MG63 (cell line): ENCODE data around the gene THSD7A. TPM values are rescaled to one million over a fixed set of nuclear protein-coding genes. Genes with fewer than 3 reads are reported as not detected.

Experiments
- DNase-seq: peaks from one replicate; pipeline ENCODE4 v3.0.0-alpha.2; 2020
- H3K27me3 ChIP-seq: fragments of 250-450 bp; sonication (Bioruptor Pico); 2 replicates; pipeline ENCODE4 v1.5.1; 2020; ENCODE audit warnings: mild to moderate bottlenecking, moderate library complexity
- H3K36me3 ChIP-seq: fragments of 250-450 bp; sonication (Bioruptor Pico); 2 replicates; pipeline ENCODE4 v1.5.1; 2020; ENCODE audit warnings: mild to moderate bottlenecking, moderate library complexity
- H3K4me3 ChIP-seq: fragments of 250-450 bp; sonication (Bioruptor Pico); 2 replicates; pipeline ENCODE4 v1.5.1; 2020; ENCODE audit warnings: mild to moderate bottlenecking, moderate library complexity
- H3K9me3 ChIP-seq: fragments of 250-450 bp; sonication (Bioruptor Pico); 2 replicates; pipeline ENCODE4 v1.5.1; 2020; ENCODE audit warnings: mild to moderate bottlenecking, moderate library complexity
- total RNA-seq: library from RNA; depleted of rRNA; stranded (reverse); fragments of >200 nt; shearing (Covaris generic); gene quantifications from 2 replicates; pipeline ENCODE4 v1.2.3, GENCODE V29; 2014; ENCODE audit warnings: low replicate concordance

THSD7A gene
- total RNA-seq, 1 experiment from 2014 or later: not detected

DNA sequence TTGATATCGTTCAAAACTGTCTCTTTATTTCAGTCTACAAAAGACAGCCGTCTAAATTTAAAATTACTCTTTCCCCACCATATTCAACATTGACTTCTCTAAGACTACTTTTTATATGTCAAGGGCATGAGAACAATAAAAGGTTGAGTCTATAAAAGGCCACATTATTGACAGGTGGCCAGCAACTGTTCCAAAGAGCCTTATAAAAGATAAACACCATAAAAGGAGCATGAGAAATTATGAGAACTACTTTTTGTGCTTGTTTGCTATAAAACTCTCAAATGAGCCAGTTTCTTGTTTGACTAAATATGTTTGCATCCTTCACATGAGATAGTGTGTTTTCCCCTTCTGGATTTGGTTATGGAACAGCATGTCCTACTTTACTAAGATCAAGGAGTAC, 189.2 kb downstream of the THSD7A start:
- no peak for DNase-seq
- no peaks in the 10 kb centered on the region for H3K9me3 ChIP-seq
- H3K36me3 ChIP-seq: no peaks in the 10 kb centered on the region
- H3K27me3 ChIP-seq: no peaks in the 10 kb centered on the region
- no peak overlapping the region for H3K4me3 ChIP-seq

DNA sequence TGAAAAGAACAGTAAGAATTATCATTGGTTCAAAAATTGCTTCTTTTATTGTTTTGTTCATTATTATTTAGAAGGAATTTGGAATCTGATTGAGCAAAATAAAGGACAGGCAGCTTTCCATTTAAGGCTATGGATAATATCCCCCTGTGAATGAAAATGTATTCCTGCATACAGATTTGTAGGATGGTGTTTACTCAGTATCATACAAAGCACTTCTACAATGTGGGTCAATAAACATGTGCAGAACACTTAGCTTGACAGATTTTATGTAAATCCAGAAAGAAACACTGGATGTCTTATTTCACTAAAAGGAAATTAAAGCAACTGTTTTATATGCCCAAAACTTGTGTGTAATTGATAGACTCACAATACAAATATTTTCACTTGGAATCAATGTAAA, 189.7 kb downstream of the THSD7A start:
- Histone ChIP-seq H3K4me3 (no peak overlapping the region), H3K36me3 (no peaks in the 10 kb centered on the region), H3K9me3 (no peaks in the 10 kb centered on the region), H3K27me3 (no peaks in the 10 kb centered on the region)
- no peak for DNase-seq

DNA sequence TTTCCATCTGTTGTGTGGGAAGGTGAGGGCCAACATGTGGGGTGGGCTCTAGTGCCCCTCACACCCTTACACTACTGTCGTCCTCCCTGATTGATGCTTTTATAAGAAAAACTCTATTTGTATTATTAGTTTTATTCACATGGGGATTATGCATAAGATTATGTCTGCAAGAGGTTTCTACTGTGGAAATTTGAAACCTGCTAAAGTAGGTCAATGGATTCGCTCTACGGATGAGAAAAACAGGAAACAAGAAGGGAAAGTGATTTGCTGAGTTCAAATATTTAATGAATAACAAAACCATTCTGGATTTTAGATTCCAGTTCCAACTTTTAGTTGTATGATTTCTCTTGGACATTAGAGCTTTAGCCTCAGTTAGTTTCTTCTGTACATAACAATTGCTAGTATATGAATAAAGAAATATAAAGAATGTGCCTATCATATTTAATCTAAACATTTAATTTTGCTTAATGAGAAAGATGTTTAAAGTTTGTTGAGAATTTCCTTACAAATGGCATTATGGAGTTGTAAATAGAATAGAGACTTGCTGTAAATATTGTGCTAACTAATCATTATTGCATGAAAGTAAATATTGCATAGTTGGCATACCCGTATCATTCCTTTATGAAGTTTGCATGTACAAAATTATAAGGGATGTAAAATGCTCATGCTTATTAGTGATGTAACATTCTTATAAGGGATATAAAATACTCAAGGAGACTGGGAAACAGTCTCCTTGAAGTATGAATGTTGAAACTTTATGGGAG, 193.8 kb downstream of the THSD7A start:
- no peaks in the 10 kb centered on the region for H3K36me3 ChIP-seq
- DNase-seq: no peak
- H3K27me3 ChIP-seq: no peaks in the 10 kb centered on the region
- no peaks in the 10 kb centered on the region for H3K9me3 ChIP-seq
- no peak overlapping the region for H3K4me3 ChIP-seq

DNA sequence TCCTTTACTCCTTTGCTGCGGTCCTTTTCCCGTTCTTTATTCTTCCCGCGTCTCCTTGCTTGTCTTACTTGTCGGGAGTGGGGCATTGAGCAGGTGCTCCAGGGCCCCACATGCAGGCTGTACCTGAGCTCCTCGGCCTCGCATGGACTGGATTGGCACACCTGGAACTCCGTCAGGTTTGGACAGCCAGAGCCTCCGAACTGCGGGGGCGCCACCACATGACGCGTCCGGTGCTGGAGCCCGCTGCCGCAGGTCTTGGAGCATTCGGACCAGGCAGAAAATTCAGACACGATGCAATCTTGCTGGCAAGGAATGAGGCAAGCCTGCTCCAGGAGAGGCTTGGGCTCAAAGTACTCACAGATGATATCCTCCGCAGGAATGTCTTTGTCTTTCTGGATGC, 195.7 kb downstream of the THSD7A start:
- Histone ChIP-seq H3K4me3 (no peak overlapping the region), H3K36me3 (no peaks in the 10 kb centered on the region), H3K9me3 (no peaks in the 10 kb centered on the region), H3K27me3 (no peaks in the 10 kb centered on the region)
- no peak for DNase-seq

DNA sequence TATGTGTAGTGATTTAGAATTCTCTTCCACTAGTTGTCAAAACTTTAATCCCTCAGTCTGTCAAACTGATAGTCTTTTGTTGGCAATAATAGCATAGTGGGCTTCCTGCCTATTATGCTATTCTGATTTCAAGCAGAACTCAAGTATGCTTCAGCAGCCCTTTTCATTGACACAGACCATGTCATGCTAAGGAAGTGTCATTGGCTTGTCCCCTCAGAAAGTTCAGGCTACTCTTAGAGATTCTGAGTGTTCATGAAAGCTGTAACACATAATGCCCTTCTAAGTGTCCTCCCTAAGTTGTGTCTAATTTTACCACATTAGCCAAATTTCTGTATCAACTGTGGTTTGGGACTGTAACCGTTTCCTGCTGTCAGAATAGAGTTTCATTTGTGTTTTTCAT, 198.7 kb downstream of the THSD7A start:
- no peaks in the 10 kb centered on the region for H3K36me3 ChIP-seq
- H3K27me3 ChIP-seq: no peaks in the 10 kb centered on the region
- DNase-seq: no peak
- no peak overlapping the region for H3K4me3 ChIP-seq
- no peaks in the 10 kb centered on the region for H3K9me3 ChIP-seq

DNA sequence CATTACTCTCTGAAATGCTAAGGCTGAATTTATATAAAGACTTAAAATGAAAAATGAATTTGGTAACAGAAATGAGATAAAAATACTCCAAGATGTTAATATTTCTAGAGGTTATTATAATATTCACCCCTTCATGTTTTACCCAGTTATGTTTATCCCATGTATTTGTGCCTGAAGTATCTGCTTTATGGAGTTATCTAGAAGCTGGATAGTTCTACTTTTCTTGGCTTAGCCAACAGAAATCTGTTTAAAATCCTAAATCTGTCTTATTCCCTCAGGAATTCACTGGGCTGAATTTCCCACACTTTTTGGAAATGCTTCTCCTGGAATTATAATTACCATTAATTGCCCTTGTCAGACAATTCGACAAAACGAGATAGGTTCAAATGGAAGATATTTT, 201.6 kb downstream of the THSD7A start:
- Histone ChIP-seq H3K36me3 (no peaks in the 10 kb centered on the region), H3K9me3 (no peaks in the 10 kb centered on the region), H3K4me3 (no peak overlapping the region), H3K27me3 (no peaks in the 10 kb centered on the region)
- no peak for DNase-seq

GRCh38 chr7:11625669-11626068, 206.3 kb downstream of the THSD7A start:
- Histone ChIP-seq H3K4me3 (no peak overlapping the region), H3K36me3 (no peaks in the 10 kb centered on the region), H3K9me3 (no peaks in the 10 kb centered on the region), H3K27me3 (no peaks in the 10 kb centered on the region)
- DNase-seq: no peak

DNA sequence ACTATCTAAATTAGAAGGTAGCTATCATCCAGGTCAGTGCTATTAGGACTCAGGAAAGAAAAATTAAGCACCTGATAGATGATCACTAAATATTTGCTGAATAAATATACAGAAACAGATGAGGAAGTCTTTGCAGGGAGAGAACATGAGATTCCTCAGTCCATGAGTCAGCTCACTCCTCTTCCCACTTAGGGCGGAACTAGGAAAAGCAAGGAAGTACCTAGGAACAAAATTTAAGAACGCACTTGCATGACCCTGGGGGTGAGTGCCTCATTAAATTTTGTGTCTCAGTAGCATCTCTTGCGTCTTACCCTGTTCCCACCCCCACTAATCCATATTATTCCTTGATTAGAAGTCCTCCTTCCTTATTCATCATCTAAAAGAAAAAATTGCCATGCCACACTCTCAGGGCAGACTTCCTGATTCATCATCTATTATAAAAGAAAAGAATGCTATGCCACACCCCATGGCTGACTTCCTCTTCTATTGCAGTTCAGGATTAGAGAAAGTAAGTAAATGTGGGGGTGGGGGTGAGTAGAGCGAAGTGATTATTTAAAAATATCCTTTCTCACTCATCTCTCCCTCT, 208.8 kb downstream of the THSD7A start:
- Histone ChIP-seq H3K4me3 (no peak overlapping the region), H3K27me3 (no peaks in the 10 kb centered on the region), H3K36me3 (no peaks in the 10 kb centered on the region), H3K9me3 (no peaks in the 10 kb centered on the region)
- DNase-seq: no peak

DNA sequence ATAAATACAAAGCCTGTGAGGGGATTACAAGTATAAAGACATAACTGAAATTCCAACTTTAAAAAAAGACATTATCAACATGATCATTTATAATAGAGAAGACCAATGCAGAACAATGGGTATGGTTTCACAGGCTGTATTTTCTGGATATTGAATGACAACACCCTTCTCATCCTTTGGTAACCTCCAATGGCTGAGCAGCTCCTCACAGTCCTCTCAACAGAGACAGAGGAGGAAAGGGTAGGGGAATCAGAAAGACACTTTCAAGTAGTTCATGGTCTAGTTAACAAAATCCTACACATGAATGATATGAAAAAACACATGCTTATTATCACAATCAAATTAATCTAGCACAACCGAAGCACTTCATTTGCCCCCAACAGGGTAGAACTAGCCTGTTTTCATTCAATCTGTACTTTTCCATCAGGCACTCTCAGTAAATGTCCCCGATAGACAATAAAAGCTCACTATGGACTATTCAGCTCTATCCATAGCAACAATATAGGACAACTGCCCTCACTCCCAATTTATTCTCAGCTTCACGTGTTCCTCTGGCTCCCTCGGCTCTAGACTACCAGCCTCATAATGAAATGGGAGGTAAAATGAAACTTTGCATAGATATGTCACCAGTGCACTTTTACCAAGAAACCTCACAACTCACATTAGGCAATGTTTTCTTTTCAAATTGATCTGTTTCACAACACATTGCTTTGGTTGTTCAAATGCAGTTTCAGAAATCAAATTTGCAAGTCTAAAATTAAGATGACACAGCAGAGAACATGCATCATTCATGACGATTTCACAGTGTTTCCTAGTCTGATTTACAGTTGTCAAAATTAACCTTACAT, 211.4 kb downstream of the THSD7A start:
- Histone ChIP-seq H3K4me3 (no peak overlapping the region), H3K36me3 (no peaks in the 10 kb centered on the region), H3K9me3 (no peaks in the 10 kb centered on the region), H3K27me3 (no peaks in the 10 kb centered on the region)
- no peak for DNase-seq

DNA sequence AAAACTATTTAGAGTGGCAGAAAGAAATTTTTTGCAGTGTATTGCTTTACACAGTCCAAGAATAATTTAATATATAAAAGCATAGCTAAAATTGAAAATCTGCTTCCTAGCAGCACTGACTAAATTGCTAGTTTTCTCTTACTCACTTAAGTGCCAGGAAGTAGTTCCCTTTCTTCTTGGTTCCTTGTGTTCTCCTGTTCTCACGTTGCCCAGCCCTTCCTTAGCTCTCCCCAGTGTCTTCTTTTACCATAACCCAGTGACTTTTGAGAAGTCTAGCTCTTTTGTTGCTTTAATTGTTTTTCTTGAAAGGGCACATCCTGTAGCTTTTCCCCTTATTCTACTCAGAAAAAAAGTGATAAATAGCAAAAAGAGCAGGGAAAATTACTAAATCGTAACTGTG, 215.5 kb downstream of the THSD7A start:
- DNase-seq: no peak
- Histone ChIP-seq H3K27me3 (no peaks in the 10 kb centered on the region), H3K4me3 (no peak overlapping the region), H3K36me3 (no peaks in the 10 kb centered on the region), H3K9me3 (no peaks in the 10 kb centered on the region)

- Histone ChIP-seq H3K27me3 (no peaks in the 10 kb centered on the region), H3K36me3 (no peaks in the 10 kb centered on the region), H3K9me3 (no peaks in the 10 kb centered on the region), H3K4me3 (no peak overlapping the region)
- DNase-seq: no peak
These were observed 216.8 kb downstream of the THSD7A start for GRCh38 chr7:11615174-11615573.

DNA sequence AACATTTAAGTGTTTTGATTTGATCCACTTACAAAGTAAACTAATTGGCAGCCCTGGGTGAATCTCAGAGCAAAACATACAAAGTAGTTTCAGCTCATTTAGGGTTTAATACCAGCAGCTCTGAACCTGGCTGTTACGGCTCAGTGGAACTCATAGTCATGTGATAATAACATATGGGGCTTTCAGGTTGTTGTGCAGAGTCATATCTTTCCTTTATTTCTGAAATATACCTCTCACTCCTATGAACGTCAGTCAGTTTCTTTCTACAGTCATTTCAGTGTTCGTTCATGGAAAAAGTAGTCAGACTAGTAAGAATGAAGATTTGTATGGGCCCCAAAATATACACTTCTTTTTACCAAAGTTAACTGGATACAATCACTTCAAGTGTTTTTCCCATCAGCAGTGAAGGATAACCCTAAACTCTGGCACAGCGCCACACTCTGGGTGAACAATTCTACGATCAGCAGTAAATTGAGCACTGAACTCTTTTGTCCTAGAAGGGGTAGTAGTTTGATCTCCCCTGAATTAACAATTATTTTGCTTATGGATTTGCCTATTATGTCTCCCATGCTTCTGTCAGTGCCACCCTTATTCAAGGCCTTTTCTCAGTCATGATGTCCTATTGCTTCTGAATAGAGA, 218.6 kb downstream of the THSD7A start:
- Histone ChIP-seq H3K9me3 (no peaks in the 10 kb centered on the region), H3K4me3 (no peak overlapping the region), H3K36me3 (no peaks in the 10 kb centered on the region), H3K27me3 (no peaks in the 10 kb centered on the region)
- DNase-seq: no peak

DNA sequence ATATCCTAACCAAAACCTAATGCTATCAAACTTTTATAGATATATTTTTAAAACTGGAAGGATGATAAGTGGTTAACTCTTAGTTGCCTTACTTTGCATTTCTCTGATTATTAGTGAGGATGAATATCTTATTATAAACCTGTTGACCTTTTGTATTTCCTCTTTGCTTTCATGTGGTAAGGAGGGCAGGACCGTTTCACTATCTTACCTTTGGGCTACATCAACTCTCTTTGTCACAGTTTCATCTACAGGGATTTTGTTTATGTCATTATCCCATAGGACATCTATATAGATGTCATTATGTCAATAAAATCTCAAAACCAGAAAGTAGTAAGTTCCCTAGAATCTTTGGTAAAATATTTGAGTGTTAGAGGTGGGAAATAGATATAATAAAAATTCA, 219.3 kb downstream of the THSD7A start:
- Histone ChIP-seq H3K9me3 (no peaks in the 10 kb centered on the region), H3K36me3 (no peaks in the 10 kb centered on the region), H3K4me3 (no peak overlapping the region), H3K27me3 (no peaks in the 10 kb centered on the region)
- DNase-seq: no peak

GRCh38 chr7:11609096-11609670, 222.8 kb downstream of the THSD7A start:
- no peak for DNase-seq
- Histone ChIP-seq H3K27me3 (no peaks in the 10 kb centered on the region), H3K36me3 (no peaks in the 10 kb centered on the region), H3K4me3 (no peak overlapping the region), H3K9me3 (no peaks in the 10 kb centered on the region)

- H3K9me3 ChIP-seq: no peaks in the 10 kb centered on the region
- H3K36me3 ChIP-seq: no peaks in the 10 kb centered on the region
- H3K4me3 ChIP-seq: no peak overlapping the region
- H3K27me3 ChIP-seq: no peaks in the 10 kb centered on the region
- no peak for DNase-seq
These were observed 224.3 kb downstream of the THSD7A start for GRCh38 chr7:11607686-11608085.

DNA sequence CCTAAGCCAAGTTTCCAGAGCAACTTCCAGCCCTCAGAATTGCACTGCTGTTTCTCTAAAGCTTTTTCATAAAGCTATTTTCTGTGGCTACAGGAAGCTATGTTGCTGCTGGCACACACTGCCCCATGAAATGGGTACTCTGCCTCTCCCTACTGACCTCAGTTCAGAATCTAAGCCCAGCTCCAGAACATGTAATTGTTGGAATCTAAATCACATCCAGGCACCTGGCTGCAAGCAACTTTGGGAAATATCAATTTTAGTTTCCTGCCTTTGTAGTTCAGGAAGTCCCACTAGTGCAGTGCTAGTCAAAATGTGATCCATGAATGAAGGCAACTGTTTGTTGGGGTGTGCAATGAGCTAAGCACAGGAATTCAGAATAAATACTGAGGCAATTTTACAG, 226.2 kb downstream of the THSD7A start:
- Histone ChIP-seq H3K4me3 (no peak overlapping the region), H3K27me3 (no peaks in the 10 kb centered on the region), H3K36me3 (no peaks in the 10 kb centered on the region), H3K9me3 (no peaks in the 10 kb centered on the region)
- DNase-seq: no peak

DNA sequence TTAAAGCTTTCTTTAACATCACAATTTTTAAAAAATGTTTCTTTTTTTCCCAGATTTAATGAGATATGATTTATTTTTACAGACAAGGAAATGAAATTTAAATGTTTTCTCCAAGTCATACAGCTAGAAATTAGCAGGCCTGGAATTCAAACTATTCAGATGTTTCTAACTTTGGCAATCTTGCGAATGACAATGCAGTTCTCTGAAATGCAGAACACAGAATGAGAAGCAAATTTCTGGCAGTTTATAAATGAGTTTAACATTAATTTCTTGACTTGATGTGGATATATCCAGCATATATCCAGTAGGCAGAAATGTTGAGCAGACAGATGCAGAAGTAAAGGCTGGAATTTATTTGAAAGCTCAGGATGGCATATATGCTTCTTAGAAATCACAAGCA, 227.5 kb downstream of the THSD7A start:
- Histone ChIP-seq H3K27me3 (no peaks in the 10 kb centered on the region), H3K4me3 (no peak overlapping the region), H3K36me3 (no peaks in the 10 kb centered on the region), H3K9me3 (no peaks in the 10 kb centered on the region)
- no peak for DNase-seq
